IMR-90 (cell line): ENCODE measurements around the gene ASXL1. TPM values are rescaled to one million over a fixed set of nuclear protein-coding genes. Genes with fewer than 3 reads are reported as not detected.

Source experiments
- ATAC-seq: fragments of 200-7000 bp; cut with Tn5 transposase; 2 replicates; pipeline ENCODE4 v1.9.1; 2020; ENCODE audit warnings: low read depth, mild to moderate bottlenecking, moderate library complexity
- BruUV-seq: library from RNA; stranded (reverse); fragments of 400-500 nt; replicated peaks from 2 replicates; lab custom pipeline; 2021; lab: Mats Ljungman, UMichigan
- CTCF ChIA-PET: fragments of 300-600 bp; formaldehyde crosslinking; extraction: SDS; loops from one replicate; lab custom pipeline; 2021; ENCODE audit warnings: antibody characterized with exemption; lab: Yijun Ruan, JAX
- POLR2A ChIA-PET: fragments of 300-600 bp; sonication (Branson Sonifier 250); formaldehyde crosslinking; loops from one replicate; lab custom pipeline; 2022; ENCODE audit warnings: antibody characterized with exemption; ENCODE audit not compliant: unreplicated experiment; lab: Charles Lee
- DNase-seq: peaks from one replicate; pipeline ENCODE4 v3.0.0; 2013
- H2AFZ ChIP-seq: replicated peaks from 2 replicates; pipeline ENCODE3; 2013; ENCODE audit warnings: low read length, mild to moderate bottlenecking; ENCODE audit not compliant: poor library complexity
- H2AK5ac ChIP-seq: 2 replicates; pipeline ENCODE4 v1.6.1; 2013; ENCODE audit warnings: low read depth, low read length, inconsistent platforms
- H2AK9ac ChIP-seq: replicated peaks from 2 replicates; pipeline ENCODE3; 2013; ENCODE audit warnings: mild to moderate bottlenecking, low read depth, low read length, moderate library complexity; ENCODE audit not compliant: poor library complexity
- H2BK120ac ChIP-seq: 2 replicates; pipeline ENCODE4 v1.6.1; 2013; ENCODE audit warnings: low read depth, low read length, inconsistent platforms
- H2BK15ac ChIP-seq: 3 replicates; pipeline ENCODE4 v1.6.1; 2013; ENCODE audit warnings: low read depth, low read length, inconsistent platforms
- H2BK20ac ChIP-seq: 2 replicates; pipeline ENCODE4 v1.6.1; 2013; ENCODE audit warnings: low read depth, mild to moderate bottlenecking, inconsistent platforms, low read length, moderate library complexity
- H2BK5ac ChIP-seq: 2 replicates; pipeline ENCODE4 v1.6.1; 2013; ENCODE audit warnings: mild to moderate bottlenecking, low read depth, low read length, inconsistent platforms; ENCODE audit not compliant: poor library complexity, severe bottlenecking
- H3K14ac ChIP-seq: replicated peaks from 2 replicates; pipeline ENCODE4 v1.6.1; 2013; ENCODE audit warnings: low read depth, low read length, inconsistent platforms
- H3K18ac ChIP-seq: 2 replicates; pipeline ENCODE4 v1.6.1; 2013; ENCODE audit warnings: low read depth, low read length, control low read depth
- H3K23ac ChIP-seq: 2 replicates; pipeline ENCODE4 v1.6.1; 2013; ENCODE audit warnings: low read depth, low read length, inconsistent platforms
- H3K27ac ChIP-seq: 2 replicates; pipeline ENCODE4 v1.5.1; 2013; ENCODE audit warnings: mild to moderate bottlenecking, control low read depth, low read length; ENCODE audit not compliant: insufficient read depth
- H3K27me3 ChIP-seq: 2 replicates; pipeline ENCODE4 v1.6.1; 2013; ENCODE audit warnings: low read length; ENCODE audit not compliant: control insufficient read depth, insufficient read depth
- H3K36me3 ChIP-seq: 2 replicates; pipeline ENCODE4 v1.6.1; 2013; ENCODE audit warnings: low read length, mixed read lengths; ENCODE audit not compliant: control insufficient read depth, insufficient read depth
- H3K4ac ChIP-seq: 2 replicates; pipeline ENCODE4 v1.6.1; 2013; ENCODE audit warnings: low read depth, low read length, inconsistent platforms
- H3K4me1 ChIP-seq: 2 replicates; pipeline ENCODE4 v1.6.1; 2013; ENCODE audit warnings: low read length, mixed read lengths; ENCODE audit not compliant: control insufficient read depth, insufficient read depth
- H3K4me2 ChIP-seq: 2 replicates; pipeline ENCODE4 v1.6.1; 2013; ENCODE audit warnings: low read depth, mild to moderate bottlenecking, control low read depth, low read length, moderate library complexity
- H3K4me3 ChIP-seq: 2 replicates; pipeline ENCODE4 v1.5.1; 2013; ENCODE audit warnings: low read depth, mild to moderate bottlenecking, control low read depth, low read length, moderate library complexity; ENCODE audit not compliant: insufficient read depth
- H3K56ac ChIP-seq: 2 replicates; pipeline ENCODE4 v1.6.1; 2013; ENCODE audit warnings: low read length, inconsistent platforms; ENCODE audit not compliant: insufficient read depth; ENCODE audit errors: extremely low read depth
- H3K79me1 ChIP-seq, 2 experiments: 2 replicates each; pipeline ENCODE4 v1.6.1; 2013; ENCODE audit warnings: low read length in 2 of 2, inconsistent platforms in 1 of 2, low read depth in 1 of 2
- H3K9ac ChIP-seq: 2 replicates; pipeline ENCODE4 v1.6.1; 2013; ENCODE audit warnings: low read depth, low read length, control low read depth
- H3K9me1 ChIP-seq: 2 replicates; pipeline ENCODE4 v1.6.1; 2013; ENCODE audit warnings: low read length, inconsistent platforms; ENCODE audit not compliant: insufficient read depth
- H3K9me3 ChIP-seq: 2 replicates; pipeline ENCODE4 v1.6.1; 2013; ENCODE audit warnings: low read length; ENCODE audit not compliant: control insufficient read depth, insufficient read depth
- H4K20me1 ChIP-seq: 2 replicates; pipeline ENCODE4 v1.6.1; 2013; ENCODE audit warnings: low read length, inconsistent platforms; ENCODE audit not compliant: insufficient read depth
- H4K5ac ChIP-seq: 2 replicates; pipeline ENCODE4 v1.6.1; 2013; ENCODE audit warnings: mild to moderate bottlenecking, low read depth, low read length, control low read depth
- H4K8ac ChIP-seq, 2 experiments: 2 replicates each; pipeline ENCODE4 v1.6.1; 2013; ENCODE audit warnings: low read depth in 2 of 2, low read length in 2 of 2, control low read depth in 1 of 2, inconsistent platforms in 1 of 2
- H4K91ac ChIP-seq: 2 replicates; pipeline ENCODE4 v1.6.1; 2013; ENCODE audit warnings: low read depth, low read length, inconsistent platforms; ENCODE audit not compliant: insufficient read depth
- BHLHE40 ChIP-seq: fragments of 150-350 bp; IDR thresholded peaks from 2 replicates; pipeline ENCODE4 v1.6.1; 2016; ENCODE audit warnings: mild to moderate bottlenecking, low read depth, low read length
- MAFK ChIP-seq: IDR thresholded peaks from 2 replicates; pipeline ENCODE4 v1.6.1; 2012; ENCODE audit warnings: low read depth, low read length, improper control_type of control experiment
- NFE2L2 ChIP-seq: fragments of 150-350 bp; IDR thresholded peaks from 2 replicates; pipeline ENCODE4 v1.6.1; 2016; ENCODE audit warnings: low read depth, mild to moderate bottlenecking, low read length
- RAD21 ChIP-seq: IDR thresholded peaks from 2 replicates; pipeline ENCODE4 v1.6.1; 2012; ENCODE audit warnings: low read length, improper control_type of control experiment
- WGBS, 2 experiments: methylation state at CpG; one replicate each; pipeline versions ENCODE4 v1.1.5 to v1.1.7; 2013; ENCODE audit warnings: missing lambda C conversion rate in 2 of 2; ENCODE audit not compliant: insufficient read length in 1 of 2; ENCODE audit errors: extremely low coverage in 2 of 2; 5-methylcytosine and 5-hydroxymethylcytosine counted together
- dilution Hi-C: fragments of 300-500 bp; cut with HindIII; formaldehyde crosslinking; loops from one replicate; pipeline ENCODE4 v1.14.3; 2018; ENCODE audit warnings: low sequenced_read_pairs; ENCODE audit not compliant: unreplicated experiment
- in situ Hi-C: fragments of 300-500 bp; cut with MboI; formaldehyde crosslinking; loops from 3 replicates; pipeline ENCODE4 v1.14.3; 2019; ENCODE audit warnings: low sequenced_read_pairs, inconsistent platforms, mixed read lengths
- intact Hi-C: fragments of 100-400 bp; cut with micrococcal nuclease; formaldehyde crosslinking; loops from 2 replicates; pipeline ENCODE4 v1.10.0; 2022
- polyA plus RNA-seq, 3 experiments: library from polyadenylated mRNA; depleted of rRNA; stranded (reverse); fragments of >200 nt; gene quantifications; 2 replicates each; pipeline ENCODE4 v1.2.3, GENCODE V29; 2012; ENCODE audit warnings: low replicate concordance in 1 of 3
- total RNA-seq: library from RNA; depleted of rRNA; stranded (reverse); fragments of >200 nt; gene quantifications from 2 replicates; pipeline ENCODE4 v1.2.3, GENCODE V29; 2012
- TF ChIP-seq, protein P1 (sequence below): conservative IDR thresholded peaks from 2 replicates; pipeline ENCODE4 v1.5.1; 2012; ENCODE audit warnings: mild to moderate bottlenecking, low read depth, low read length, improper control_type of control experiment
- TF ChIP-seq, protein P2 (sequence below): fragments of 150-350 bp; IDR thresholded peaks from 2 replicates; pipeline ENCODE4 v1.6.1; 2017; ENCODE audit warnings: mild to moderate bottlenecking, antibody characterized with exemption, low read length, low read depth

Gene ASXL1
- total and polyA plus RNA-seq, 2 of the 4 experiments (the other 2 are of a cell fraction), result 29.9 to 37.1 TPM

- Histone ChIP-seq H4K91ac (no peak overlapping the region), H3K4me3 (no peak overlapping the region), H3K56ac (no peak overlapping the region), H4K20me1 (peaks cover 48% of the 10 kb centered on the region), H3K79me1 (peaks cover 39 to 71% of the 10 kb centered on the region in 2 experiments), H3K9me1 (peaks cover 33% of the 10 kb centered on the region), H3K27me3 (no peaks in the 10 kb centered on the region), H3K18ac (no peak overlapping the region), H2AK9ac (no peak overlapping the region), H3K4ac (no peak overlapping the region), H3K4me1 (no peaks in the 10 kb centered on the region), H3K4me2 (no peak overlapping the region), H3K9me3 (no peaks in the 10 kb centered on the region), H3K23ac (no peak overlapping the region), H2AK5ac (no peak overlapping the region), H2AFZ (no peak overlapping the region), H3K14ac (no peak overlapping the region), H3K27ac (no peak overlapping the region), H2BK5ac (no peak overlapping the region), H3K36me3 (peaks cover 71% of the 10 kb centered on the region), H2BK120ac (no peak overlapping the region), H2BK15ac (no peak overlapping the region), H2BK20ac (no peak overlapping the region), H4K8ac (no peak overlapping the region), H4K5ac (no peak overlapping the region), H3K9ac (no peak overlapping the region)
- no peak for ATAC-seq
- no CpG with 5 or more reads among the region's 2 CpGs for WGBS, 2 experiments
- CTCF ChIA-PET, result no interaction called here
- BruUV-seq, result no TSS peak
- TF ChIP-seq NFE2L2 (no peak), MAFK (no peak), BHLHE40 (no peak), RAD21 (no peak)
- TF ChIP-seq, protein P1, sequence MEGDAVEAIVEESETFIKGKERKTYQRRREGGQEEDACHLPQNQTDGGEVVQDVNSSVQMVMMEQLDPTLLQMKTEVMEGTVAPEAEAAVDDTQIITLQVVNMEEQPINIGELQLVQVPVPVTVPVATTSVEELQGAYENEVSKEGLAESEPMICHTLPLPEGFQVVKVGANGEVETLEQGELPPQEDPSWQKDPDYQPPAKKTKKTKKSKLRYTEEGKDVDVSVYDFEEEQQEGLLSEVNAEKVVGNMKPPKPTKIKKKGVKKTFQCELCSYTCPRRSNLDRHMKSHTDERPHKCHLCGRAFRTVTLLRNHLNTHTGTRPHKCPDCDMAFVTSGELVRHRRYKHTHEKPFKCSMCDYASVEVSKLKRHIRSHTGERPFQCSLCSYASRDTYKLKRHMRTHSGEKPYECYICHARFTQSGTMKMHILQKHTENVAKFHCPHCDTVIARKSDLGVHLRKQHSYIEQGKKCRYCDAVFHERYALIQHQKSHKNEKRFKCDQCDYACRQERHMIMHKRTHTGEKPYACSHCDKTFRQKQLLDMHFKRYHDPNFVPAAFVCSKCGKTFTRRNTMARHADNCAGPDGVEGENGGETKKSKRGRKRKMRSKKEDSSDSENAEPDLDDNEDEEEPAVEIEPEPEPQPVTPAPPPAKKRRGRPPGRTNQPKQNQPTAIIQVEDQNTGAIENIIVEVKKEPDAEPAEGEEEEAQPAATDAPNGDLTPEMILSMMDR, result no peak
- TF ChIP-seq, protein P2, sequence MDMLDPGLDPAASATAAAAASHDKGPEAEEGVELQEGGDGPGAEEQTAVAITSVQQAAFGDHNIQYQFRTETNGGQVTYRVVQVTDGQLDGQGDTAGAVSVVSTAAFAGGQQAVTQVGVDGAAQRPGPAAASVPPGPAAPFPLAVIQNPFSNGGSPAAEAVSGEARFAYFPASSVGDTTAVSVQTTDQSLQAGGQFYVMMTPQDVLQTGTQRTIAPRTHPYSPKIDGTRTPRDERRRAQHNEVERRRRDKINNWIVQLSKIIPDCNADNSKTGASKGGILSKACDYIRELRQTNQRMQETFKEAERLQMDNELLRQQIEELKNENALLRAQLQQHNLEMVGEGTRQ, result no peak
- POLR2A ChIA-PET, result no interaction called here
- intact Hi-C loops, result no loop called here
- no peak for DNase-seq
- in situ Hi-C loops, result no loop called here
- dilution Hi-C loops, result no loop called here
Observed at GRCh38 chr20:32432277-32432676, 74.1 kb downstream of the ASXL1 start.
